ENCODE measurements around the gene ITGA5. TPM values are rescaled to one million over a fixed set of nuclear protein-coding genes. Genes with fewer than 3 reads are reported as not detected.

Gene ITGA5
- total and polyA plus RNA-seq, 2 of the 13 experiments (the other 11 are each of a cell fraction or from before 2014, with no cell fraction given): 0.20 to 0.40 TPM

GRCh38 chr12:54360717-54361456 is 58.2 kb downstream of the ITGA5 start (continued):
- no peak for TF ChIP-seq STAT5B (CRISPR knock-in tag; IDR thresholded peaks at IDR 0.05)
- TF ChIP-seq, protein P1, sequence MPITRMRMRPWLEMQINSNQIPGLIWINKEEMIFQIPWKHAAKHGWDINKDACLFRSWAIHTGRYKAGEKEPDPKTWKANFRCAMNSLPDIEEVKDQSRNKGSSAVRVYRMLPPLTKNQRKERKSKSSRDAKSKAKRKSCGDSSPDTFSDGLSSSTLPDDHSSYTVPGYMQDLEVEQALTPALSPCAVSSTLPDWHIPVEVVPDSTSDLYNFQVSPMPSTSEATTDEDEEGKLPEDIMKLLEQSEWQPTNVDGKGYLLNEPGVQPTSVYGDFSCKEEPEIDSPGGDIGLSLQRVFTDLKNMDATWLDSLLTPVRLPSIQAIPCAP (CRISPR knock-in tag; IDR thresholded peaks at IDR 0.05; ENCODE audit: low read depth): no peak
- TF ChIP-seq GLI4 (CRISPR knock-in tag; IDR thresholded peaks at IDR 0.05; ENCODE audit: borderline replicate concordance): 0 out of 2 replicates have a peak, but pooled peaks have one; percentile 72
- TF ChIP-seq MTERF4 (CRISPR knock-in tag; IDR thresholded peaks at IDR 0.05): no peak
- TF ChIP-seq POLR2G (IDR thresholded peaks at IDR 0.05; ENCODE audit: low read depth, low read length): no peak
- no peak for TF ChIP-seq CHD2 (IDR thresholded peaks at IDR 0.05; ENCODE audit: low read depth, low read length)
- no peak for TF ChIP-seq TRIM24 (CRISPR knock-in tag; IDR thresholded peaks at IDR 0.05)
- TF ChIP-seq PBX3 (CRISPR knock-in tag; IDR thresholded peaks at IDR 0.05; ENCODE audit: borderline replicate concordance): no peak
- no peak for TF ChIP-seq ZBTB21 (CRISPR knock-in tag; IDR thresholded peaks at IDR 0.05)
- TF ChIP-seq ZNF550 (CRISPR knock-in tag; IDR thresholded peaks at IDR 0.05; ENCODE audit: borderline replicate concordance): no peak
- no peak for TF ChIP-seq ZNF841 (CRISPR knock-in tag; IDR thresholded peaks at IDR 0.05; ENCODE audit: borderline replicate concordance)
- no peak for TF ChIP-seq ZSCAN12 (CRISPR knock-in tag; IDR thresholded peaks at IDR 0.05)
- TF ChIP-seq POGZ (CRISPR knock-in tag; IDR thresholded peaks at IDR 0.05): no peak
- no peak for TF ChIP-seq PTBP1 (IDR thresholded peaks at IDR 0.05; ENCODE audit: low read depth, low read length, poor library complexity, severe bottlenecking)
- TF ChIP-seq ZNF546 (CRISPR knock-in tag; conservative IDR thresholded peaks at IDR 0.05): no peak
- TF ChIP-seq ZNF296 (CRISPR knock-in tag; conservative IDR thresholded peaks at IDR 0.05): no peak
- peak; percentile 29; the same call in 1 of the 2 replicates for TF ChIP-seq MEIS1 (CRISPR knock-in tag; IDR thresholded peaks at IDR 0.05; ENCODE audit: borderline replicate concordance)
- no peak for TF ChIP-seq ZFP62 (CRISPR knock-in tag; IDR thresholded peaks at IDR 0.05)
- TF ChIP-seq MTA1 (CRISPR knock-in tag; IDR thresholded peaks at IDR 0.05; ENCODE audit: borderline replicate concordance): no peak
- TF ChIP-seq U2AF2 (IDR thresholded peaks at IDR 0.05; ENCODE audit: low read depth, low read length): no peak
- TF ChIP-seq MYNN (CRISPR knock-in tag; IDR thresholded peaks at IDR 0.05; ENCODE audit: low read depth): no peak
- no peak for TF ChIP-seq KDM5B (CRISPR knock-in tag; IDR thresholded peaks at IDR 0.05; ENCODE audit: borderline replicate concordance)
- TF ChIP-seq TBX2 (CRISPR knock-in tag; IDR thresholded peaks at IDR 0.05; ENCODE audit: borderline replicate concordance): no peak
- no peak for TF ChIP-seq JUND (CRISPR knock-in tag; IDR thresholded peaks at IDR 0.05)
- no peak for TF ChIP-seq CEBPB (IDR thresholded peaks at IDR 0.05; ENCODE audit: borderline replicate concordance, low read depth, low read length)
- no peak for TF ChIP-seq DNMT3B (CRISPR knock-in tag; conservative IDR thresholded peaks at IDR 0.05)
- TF ChIP-seq NFE2L1 (CRISPR knock-in tag; IDR thresholded peaks at IDR 0.05; ENCODE audit: borderline replicate concordance): no peak
- 0 out of 2 replicates have a peak, but pooled peaks have one; percentile 43 for TF ChIP-seq BORCS8-MEF2B (CRISPR knock-in tag; IDR thresholded peaks at IDR 0.05)
- TF ChIP-seq, protein P2, sequence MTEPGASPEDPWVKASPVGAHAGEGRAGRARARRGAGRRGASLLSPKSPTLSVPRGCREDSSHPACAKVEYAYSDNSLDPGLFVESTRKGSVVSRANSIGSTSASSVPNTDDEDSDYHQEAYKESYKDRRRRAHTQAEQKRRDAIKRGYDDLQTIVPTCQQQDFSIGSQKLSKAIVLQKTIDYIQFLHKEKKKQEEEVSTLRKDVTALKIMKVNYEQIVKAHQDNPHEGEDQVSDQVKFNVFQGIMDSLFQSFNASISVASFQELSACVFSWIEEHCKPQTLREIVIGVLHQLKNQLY (CRISPR knock-in tag; IDR thresholded peaks at IDR 0.05): no peak
